MM.1S (cell line): ENCODE measurements around the gene CR2.

Source experiments
- DNase-seq: peaks from one replicate; pipeline ENCODE4 v3.0.0-alpha.2; 2015
- H2AFZ ChIP-seq: fragments of 300-600 bp; sonication (generic); 2 replicates; pipeline ENCODE4 v1.6.0; 2016; ENCODE audit warnings: antibody characterized with exemption, low read length
- H3F3A ChIP-seq: fragments of 300-600 bp; sonication (generic); 2 replicates; pipeline ENCODE4 v1.6.1; 2016; ENCODE audit warnings: mild to moderate bottlenecking, antibody characterized with exemption, low read length, moderate library complexity, mixed read lengths; ENCODE audit not compliant: insufficient read depth
- H3K27ac ChIP-seq: fragments of 300-600 bp; sonication (generic); 2 replicates; pipeline ENCODE4 v1.5.1; 2016; ENCODE audit warnings: mild to moderate bottlenecking, low read length
- H3K27me3 ChIP-seq: fragments of 300-600 bp; sonication (generic); replicated peaks from 2 replicates; pipeline ENCODE4 v1.6.0; 2016; ENCODE audit warnings: low read length; ENCODE audit not compliant: insufficient read depth
- H3K36me3 ChIP-seq: fragments of 300-600 bp; sonication (generic); replicated peaks from 2 replicates; pipeline ENCODE4 v1.6.1; 2016; ENCODE audit warnings: mild to moderate bottlenecking, low read length, mixed read lengths; ENCODE audit not compliant: insufficient read depth
- H3K4me1 ChIP-seq: fragments of 300-600 bp; sonication (generic); 2 replicates; pipeline ENCODE4 v1.6.1; 2016; ENCODE audit warnings: low read length, mixed read lengths
- H3K4me2 ChIP-seq: fragments of 300-600 bp; sonication (generic); 2 replicates; pipeline ENCODE4 v1.6.0; 2016; ENCODE audit warnings: low read depth, low read length
- H3K4me3 ChIP-seq: fragments of 300-600 bp; sonication (generic); 2 replicates; pipeline ENCODE4 v1.5.1; 2016; ENCODE audit warnings: low read length, mixed read lengths
- H3K79me2 ChIP-seq: fragments of 300-600 bp; sonication (generic); 2 replicates; pipeline ENCODE4 v1.6.1; 2016; ENCODE audit warnings: mixed run types, low read length, mixed read lengths
- H3K9ac ChIP-seq: fragments of 300-600 bp; sonication (generic); 2 replicates; pipeline ENCODE4 v1.6.1; 2016; ENCODE audit warnings: low read length, mixed read lengths
- H3K9me2 ChIP-seq: fragments of 300-600 bp; sonication (generic); replicated peaks from 2 replicates; pipeline ENCODE4 v1.6.1; 2016; ENCODE audit warnings: mild to moderate bottlenecking, low read length, mixed read lengths; ENCODE audit not compliant: insufficient read depth
- H3K9me3 ChIP-seq: fragments of 300-600 bp; sonication (generic); replicated peaks from 2 replicates; pipeline ENCODE4 v1.6.1; 2016; ENCODE audit warnings: mild to moderate bottlenecking, low read length, mixed read lengths; ENCODE audit not compliant: insufficient read depth
- H4K20me1 ChIP-seq: fragments of 300-600 bp; sonication (generic); 2 replicates; pipeline ENCODE4 v1.6.1; 2016; ENCODE audit warnings: mild to moderate bottlenecking, low read length, moderate library complexity, mixed read lengths; ENCODE audit not compliant: insufficient read depth
- EZH2 ChIP-seq: fragments of 300-600 bp; sonication (generic); optimal IDR thresholded peaks from 2 replicates; pipeline ENCODE3; 2017; ENCODE audit warnings: low read depth, mild to moderate bottlenecking, antibody characterized with exemption, low read length, mixed read lengths
- EZH2phosphoT487 ChIP-seq: fragments of 300-600 bp; sonication (generic); IDR thresholded peaks from 2 replicates; pipeline ENCODE4 v1.6.1; 2018; ENCODE audit warnings: antibody characterized with exemption, low read length
- TF ChIP-seq, protein P1 (sequence below): fragments of 300-600 bp; sonication (generic); IDR thresholded peaks from 2 replicates; pipeline ENCODE4 v1.5.1; 2016; ENCODE audit warnings: antibody characterized with exemption, low read length, mixed read lengths

Gene CR2

DNA sequence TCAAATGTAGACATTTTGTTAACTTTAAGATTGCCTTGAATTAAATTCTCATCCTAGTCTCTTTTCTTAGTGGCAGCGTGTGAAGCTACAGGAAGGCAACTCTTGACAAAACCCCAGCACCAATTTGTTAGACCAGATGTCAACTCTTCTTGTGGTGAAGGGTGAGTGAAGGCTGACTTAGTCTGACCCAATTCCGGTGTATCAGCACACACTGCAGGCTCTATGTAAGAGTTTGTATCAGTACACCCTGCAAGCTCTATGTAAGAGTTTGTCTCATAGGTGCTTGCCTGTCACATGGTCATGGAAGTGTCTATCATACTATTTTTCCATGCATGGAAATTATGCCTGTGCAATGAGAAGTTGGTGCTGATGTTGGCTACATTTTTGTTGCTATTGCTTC is 16.8 kb downstream of the CR2 start:
- H3K9me2 ChIP-seq = no peaks in the 10 kb centered on the region
- H4K20me1 ChIP-seq = no peaks in the 10 kb centered on the region
- H3K27me3 ChIP-seq = no peaks in the 10 kb centered on the region
- H3K4me3 ChIP-seq = no peak overlapping the region
- no peak for DNase-seq
- H2AFZ ChIP-seq = no peak overlapping the region
- H3K9me3 ChIP-seq = no peaks in the 10 kb centered on the region
- H3F3A ChIP-seq = no peaks in the 10 kb centered on the region
- H3K27ac ChIP-seq = no peak overlapping the region
- H3K9ac ChIP-seq = no peak overlapping the region
- no peaks in the 10 kb centered on the region for H3K79me2 ChIP-seq
- H3K36me3 ChIP-seq = no peaks in the 10 kb centered on the region
- no peak overlapping the region for H3K4me2 ChIP-seq
- no peaks in the 10 kb centered on the region for H3K4me1 ChIP-seq
- TF ChIP-seq EZH2 (no peak), EZH2phosphoT487 (no peak)
- TF ChIP-seq, protein P1, sequence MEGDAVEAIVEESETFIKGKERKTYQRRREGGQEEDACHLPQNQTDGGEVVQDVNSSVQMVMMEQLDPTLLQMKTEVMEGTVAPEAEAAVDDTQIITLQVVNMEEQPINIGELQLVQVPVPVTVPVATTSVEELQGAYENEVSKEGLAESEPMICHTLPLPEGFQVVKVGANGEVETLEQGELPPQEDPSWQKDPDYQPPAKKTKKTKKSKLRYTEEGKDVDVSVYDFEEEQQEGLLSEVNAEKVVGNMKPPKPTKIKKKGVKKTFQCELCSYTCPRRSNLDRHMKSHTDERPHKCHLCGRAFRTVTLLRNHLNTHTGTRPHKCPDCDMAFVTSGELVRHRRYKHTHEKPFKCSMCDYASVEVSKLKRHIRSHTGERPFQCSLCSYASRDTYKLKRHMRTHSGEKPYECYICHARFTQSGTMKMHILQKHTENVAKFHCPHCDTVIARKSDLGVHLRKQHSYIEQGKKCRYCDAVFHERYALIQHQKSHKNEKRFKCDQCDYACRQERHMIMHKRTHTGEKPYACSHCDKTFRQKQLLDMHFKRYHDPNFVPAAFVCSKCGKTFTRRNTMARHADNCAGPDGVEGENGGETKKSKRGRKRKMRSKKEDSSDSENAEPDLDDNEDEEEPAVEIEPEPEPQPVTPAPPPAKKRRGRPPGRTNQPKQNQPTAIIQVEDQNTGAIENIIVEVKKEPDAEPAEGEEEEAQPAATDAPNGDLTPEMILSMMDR = no peak

DNA sequence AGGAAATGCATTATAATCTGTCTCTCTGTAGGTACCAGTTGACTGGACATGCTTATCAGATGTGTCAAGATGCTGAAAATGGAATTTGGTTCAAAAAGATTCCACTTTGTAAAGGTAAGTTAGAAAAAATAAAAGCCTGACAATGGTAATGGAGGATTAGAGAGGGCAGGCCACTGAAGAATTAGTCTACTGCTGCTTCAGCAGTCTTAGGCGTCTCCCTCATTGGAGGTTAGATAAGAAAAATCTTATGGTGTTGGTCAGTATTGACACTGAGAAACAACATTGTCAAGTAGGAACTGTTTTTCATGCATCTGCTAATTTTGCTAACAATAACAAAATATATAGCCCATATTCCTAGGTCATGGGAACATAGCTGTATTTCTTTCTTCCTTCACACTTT is 20.1 kb downstream of the CR2 start:
- no peaks in the 10 kb centered on the region for H3K79me2 ChIP-seq
- no peaks in the 10 kb centered on the region for H3K9me2 ChIP-seq
- H3K9me3 ChIP-seq = no peaks in the 10 kb centered on the region
- H3K9ac ChIP-seq = no peak overlapping the region
- TF ChIP-seq EZH2 (no peak), EZH2phosphoT487 (no peak)
- H3K4me3 ChIP-seq = no peak overlapping the region
- no peaks in the 10 kb centered on the region for H3K27me3 ChIP-seq
- H3K4me2 ChIP-seq = no peak overlapping the region
- no peaks in the 10 kb centered on the region for H3K36me3 ChIP-seq
- DNase-seq = no peak
- no peak overlapping the region for H2AFZ ChIP-seq
- H3F3A ChIP-seq = no peaks in the 10 kb centered on the region
- H3K4me1 ChIP-seq = no peaks in the 10 kb centered on the region
- H4K20me1 ChIP-seq = no peaks in the 10 kb centered on the region
- no peak overlapping the region for H3K27ac ChIP-seq

DNA sequence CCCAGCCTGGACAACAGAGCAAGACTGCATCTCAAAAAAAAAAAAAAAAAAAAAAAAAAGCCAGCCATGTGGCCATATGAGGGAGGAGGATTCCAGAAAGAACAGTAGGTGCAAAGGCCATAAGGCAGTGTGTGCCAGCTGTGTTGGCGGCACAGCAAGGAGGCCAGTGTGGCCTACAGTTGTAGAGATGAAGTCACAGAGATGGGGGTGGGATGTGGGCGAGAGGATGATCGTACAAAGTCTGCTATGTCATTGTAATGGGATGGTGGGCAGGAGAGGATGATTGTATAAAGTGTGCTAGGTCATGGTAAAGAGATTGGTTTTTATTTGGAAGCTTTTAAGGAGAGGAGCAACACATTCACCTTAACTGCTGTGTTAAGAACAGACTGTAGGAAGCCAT is 32.1 kb downstream of the CR2 start:
- H2AFZ ChIP-seq = no peak overlapping the region
- no peak overlapping the region for H3K4me2 ChIP-seq
- no peaks in the 10 kb centered on the region for H3K79me2 ChIP-seq
- no peak overlapping the region for H3K9ac ChIP-seq
- H3K36me3 ChIP-seq = no peaks in the 10 kb centered on the region
- no peak overlapping the region for H3K27ac ChIP-seq
- no peak for DNase-seq
- TF ChIP-seq EZH2 (no peak), EZH2phosphoT487 (no peak)
- TF ChIP-seq, protein P1 = no peak
- no peaks in the 10 kb centered on the region for H3K9me3 ChIP-seq
- no peaks in the 10 kb centered on the region for H3K27me3 ChIP-seq
- no peak overlapping the region for H3K4me3 ChIP-seq
- H3K9me2 ChIP-seq = no peaks in the 10 kb centered on the region
- H3F3A ChIP-seq = no peaks in the 10 kb centered on the region
- no peaks in the 10 kb centered on the region for H4K20me1 ChIP-seq
- H3K4me1 ChIP-seq = no peaks in the 10 kb centered on the region

DNA sequence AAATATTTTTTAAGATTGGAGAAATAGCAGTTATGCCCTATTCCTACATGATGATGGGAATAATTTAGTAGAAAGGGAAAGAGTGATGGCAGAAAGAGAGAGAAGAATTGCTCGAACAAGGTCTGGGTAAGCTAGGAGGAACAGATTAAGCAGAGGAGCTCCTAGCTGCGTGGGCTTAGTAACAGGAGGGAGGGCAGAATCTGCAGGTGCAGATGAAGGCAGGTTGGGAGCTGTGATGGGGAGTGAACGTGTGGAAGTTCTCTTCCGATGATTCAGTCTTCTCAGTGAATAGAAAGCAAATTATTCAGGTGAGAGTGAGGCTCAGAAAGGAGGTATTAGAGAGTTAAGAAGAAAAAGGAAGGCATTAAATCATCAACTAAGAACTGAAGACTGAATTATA is 33.5 kb downstream of the CR2 start:
- TF ChIP-seq EZH2 (no peak), EZH2phosphoT487 (no peak)
- H3K27me3 ChIP-seq = no peaks in the 10 kb centered on the region
- H2AFZ ChIP-seq = no peak overlapping the region
- no peaks in the 10 kb centered on the region for H3F3A ChIP-seq
- no peak overlapping the region for H3K27ac ChIP-seq
- no peak overlapping the region for H3K4me2 ChIP-seq
- H4K20me1 ChIP-seq = no peaks in the 10 kb centered on the region
- no peak for DNase-seq
- no peak overlapping the region for H3K4me3 ChIP-seq
- no peaks in the 10 kb centered on the region for H3K79me2 ChIP-seq
- H3K4me1 ChIP-seq = no peaks in the 10 kb centered on the region
- no peaks in the 10 kb centered on the region for H3K9me3 ChIP-seq
- no peaks in the 10 kb centered on the region for H3K36me3 ChIP-seq
- H3K9me2 ChIP-seq = no peaks in the 10 kb centered on the region
- no peak overlapping the region for H3K9ac ChIP-seq
